DMS53 (cell line): ENCODE results near the gene CNNM1.

Source experiments
- DNase-seq: peaks from one replicate; lab custom pipeline; 2025; lab: John Stamatoyannopoulos, UW

The CNNM1 gene

DNA sequence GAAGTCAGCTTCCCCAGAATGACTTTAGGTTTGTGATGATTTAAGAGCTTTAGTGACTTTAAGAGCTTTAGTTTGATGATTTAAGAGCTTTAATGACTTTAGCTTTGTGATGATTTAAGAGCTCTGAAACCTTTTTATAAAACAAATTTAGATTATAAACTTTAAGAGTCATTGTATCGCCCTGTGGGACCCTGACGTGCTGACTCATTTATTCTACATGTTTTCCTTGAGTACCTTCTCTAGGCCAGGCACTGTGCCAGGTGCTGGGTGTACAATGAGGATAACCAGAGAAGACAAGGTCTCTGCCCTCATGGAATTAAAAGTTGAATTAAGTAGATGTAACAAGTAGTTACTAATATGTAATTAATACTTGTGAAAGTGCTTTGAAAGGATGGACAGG, 45.4 kb downstream of the CNNM1 start:
- DNase-seq: peak; percentile 19

DNA sequence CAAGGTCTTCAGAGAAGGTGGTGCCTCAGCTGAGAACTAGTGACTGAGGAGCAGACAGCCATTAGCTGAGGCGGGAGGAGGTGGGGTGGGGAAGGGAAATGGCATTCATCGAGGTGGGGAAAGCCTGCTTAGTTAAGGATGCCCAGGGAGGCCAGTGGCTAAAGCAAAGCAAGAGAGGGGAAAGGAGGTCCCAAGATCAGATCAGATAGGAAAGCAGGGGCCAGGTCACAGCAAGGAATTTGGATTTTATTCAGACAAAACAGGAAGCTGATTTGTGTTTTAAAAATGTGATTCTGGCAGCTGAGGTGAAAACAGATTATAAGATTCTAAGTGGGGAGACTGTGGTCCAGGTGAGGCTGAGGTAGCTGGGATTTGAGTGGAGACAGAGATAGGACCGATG, 45.8 kb downstream of the CNNM1 start:
- DNase-seq: no peak

DNA sequence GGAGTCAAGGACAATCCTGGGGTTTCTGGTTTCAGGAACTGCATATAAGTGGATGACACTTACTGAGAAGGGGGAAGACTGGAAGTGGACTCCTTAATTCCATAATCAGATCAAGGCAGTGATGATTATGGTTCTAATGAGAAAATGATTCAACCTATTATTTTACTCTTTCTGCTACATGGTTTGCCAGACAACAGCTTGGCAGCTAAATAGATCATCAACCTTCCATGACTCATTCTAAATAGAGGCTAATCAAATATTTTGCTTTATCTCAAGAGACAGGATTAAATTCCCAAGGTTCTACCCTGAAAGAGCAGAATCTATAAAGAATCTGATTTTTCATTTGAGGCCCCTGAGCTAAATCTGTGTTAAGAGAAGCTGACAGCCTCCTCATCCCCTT, 46.3 kb downstream of the CNNM1 start:
- peak; percentile 39 for DNase-seq

DNA sequence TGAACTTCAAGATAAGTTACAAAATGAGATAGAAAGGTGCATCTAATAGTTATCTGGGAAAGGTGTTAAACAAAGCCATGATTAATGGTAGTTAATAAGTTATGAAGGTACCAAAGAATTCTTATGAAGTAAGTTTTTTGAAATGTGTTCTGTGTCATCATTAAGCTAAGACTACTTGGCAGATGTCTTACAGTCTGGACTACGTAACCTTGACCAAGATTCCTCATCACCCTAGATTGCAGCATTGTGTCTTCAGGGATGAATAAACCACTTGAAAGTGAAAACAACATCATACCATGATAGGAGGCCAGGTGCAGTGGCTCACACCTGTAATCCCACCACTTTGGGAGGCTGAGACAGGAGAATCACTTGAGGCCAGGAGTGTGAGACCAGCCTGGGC, 53.0 kb downstream of the CNNM1 start:
- DNase-seq: no peak

DNA sequence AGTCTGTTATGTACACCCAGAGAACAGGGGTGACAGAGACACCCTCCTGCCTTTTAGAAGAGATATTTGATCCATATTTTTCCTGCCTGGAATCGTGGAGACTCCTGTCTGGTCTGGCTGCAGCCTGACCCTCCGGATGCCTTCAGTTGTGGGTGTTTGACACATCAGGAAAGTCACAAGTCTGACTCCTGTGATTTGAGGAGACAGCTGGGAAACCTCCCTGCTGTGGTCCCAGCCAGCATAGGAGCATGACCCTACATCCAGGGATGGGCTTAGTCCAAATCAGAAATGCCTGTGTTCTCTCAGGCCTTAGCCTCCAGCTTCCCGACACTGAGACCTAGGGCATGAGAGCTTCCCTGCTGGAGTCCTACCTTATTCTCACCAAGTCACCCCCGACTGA, 57.9 kb downstream of the CNNM1 start:
- no peak for DNase-seq

DNA sequence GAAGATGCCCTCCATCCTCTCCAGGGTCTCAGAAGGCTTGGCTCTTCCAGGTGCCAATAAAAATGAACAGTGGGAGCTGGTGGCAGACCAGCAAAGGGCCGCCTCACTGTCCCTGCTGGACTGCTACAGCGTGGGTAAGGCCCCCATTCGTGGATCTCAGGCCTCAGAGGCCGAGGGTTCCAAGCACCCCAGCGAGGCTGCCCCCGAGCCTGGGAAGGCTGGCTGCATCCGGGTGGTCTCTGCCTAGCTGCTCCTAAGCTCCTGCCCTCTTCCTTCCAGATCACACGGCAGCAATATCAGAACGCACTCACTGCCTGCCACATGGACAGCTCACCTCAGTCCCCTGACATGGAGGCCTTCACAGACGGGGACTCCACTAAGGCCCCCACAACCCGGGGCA, 58.4 kb downstream of the CNNM1 start:
- no peak for DNase-seq

DNA sequence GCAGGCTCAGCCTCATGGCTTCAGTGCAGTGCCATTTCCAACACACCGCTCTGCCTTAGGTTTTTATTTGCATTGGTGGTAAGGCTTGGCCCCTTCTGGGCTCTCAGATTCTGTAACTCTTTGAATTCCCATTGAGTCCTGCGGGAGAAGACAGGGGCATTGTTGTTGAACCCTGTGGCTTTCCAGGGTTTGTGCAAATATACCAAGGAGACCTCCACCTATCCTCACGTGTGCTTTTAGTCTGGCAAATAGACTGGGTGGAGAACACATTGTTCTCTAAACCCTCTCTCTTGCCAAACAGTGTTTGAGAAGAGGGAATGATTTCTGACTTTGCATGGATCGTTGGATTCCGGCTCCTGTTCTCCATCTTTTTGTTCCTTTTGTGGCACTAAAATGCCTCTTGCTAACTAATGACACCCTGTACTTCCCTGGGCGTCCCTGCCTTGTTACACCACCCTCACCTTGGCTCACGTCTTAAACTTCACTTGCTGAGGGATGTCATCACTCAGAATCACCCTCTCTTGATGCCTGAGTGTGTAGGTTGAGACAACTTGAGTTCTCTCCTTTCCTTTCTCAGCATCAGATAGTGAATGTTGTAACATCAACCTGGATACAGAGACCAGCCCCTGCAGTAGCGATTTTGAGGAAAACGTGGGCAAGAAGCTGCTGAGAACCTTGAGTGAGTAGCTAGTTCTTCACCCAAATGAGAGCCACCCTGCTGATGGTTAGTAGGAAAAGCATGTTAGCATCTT, 60.7 kb downstream of the CNNM1 start:
- no peak for DNase-seq

DNA sequence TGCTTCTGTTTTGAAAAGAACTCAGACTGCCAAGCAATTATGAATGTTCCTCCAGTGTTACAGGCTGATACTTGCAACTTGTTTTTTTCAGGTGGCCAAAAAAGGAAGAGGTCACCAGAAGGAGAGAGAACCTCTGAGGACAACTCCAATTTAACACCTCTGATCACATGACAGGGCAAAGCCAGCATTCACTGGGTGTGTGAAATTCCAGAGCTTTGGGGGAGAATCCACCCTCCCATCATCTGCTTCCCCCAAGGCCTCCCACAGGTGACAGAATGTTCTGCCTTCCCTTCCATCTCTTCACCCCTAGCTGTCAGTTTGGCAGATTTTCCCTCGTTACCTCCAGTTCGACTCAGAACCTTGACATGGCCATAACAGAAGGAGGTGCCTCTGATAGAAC, 62.2 kb downstream of the CNNM1 start:
- no peak for DNase-seq

DNA sequence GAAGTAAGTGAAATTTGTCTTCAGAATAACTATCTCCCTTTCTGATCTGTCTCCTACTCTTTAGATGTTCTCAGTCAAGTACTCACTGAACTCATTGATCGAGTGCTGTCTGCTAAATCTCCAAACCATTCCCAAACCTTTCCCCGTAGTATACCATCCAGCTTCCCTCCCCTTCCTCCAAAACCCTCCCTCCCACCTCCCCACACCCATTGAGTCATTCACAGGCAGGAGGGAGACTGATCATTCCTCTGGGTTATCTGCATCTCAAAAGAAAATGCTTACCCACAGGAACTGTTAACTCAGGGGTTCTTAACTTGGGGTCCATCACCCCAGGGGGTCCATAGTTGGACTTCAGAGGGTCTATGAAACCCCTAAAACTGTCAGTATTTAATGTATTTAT, 63.9 kb downstream of the CNNM1 start:
- DNase-seq: no peak

DNA sequence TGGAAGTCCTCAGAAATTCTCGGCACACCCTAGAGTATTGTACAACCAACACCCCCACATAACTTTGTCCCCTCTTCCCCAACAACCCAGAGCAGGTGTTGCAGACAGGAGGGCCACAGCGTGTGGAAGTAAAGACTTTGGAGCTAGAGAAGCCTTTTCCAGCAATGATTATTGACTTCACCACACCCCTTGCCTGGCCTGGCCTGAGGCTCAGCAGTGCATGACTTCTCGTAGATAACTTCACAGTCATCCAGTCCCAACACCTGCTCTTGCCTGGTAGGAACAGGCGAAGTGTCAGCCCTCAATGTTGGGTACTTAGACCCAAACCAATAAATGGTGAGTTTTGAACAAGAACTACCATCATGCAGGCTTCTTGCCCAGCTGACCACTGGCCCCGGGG, 64.5 kb downstream of the CNNM1 start:
- DNase-seq: peak; percentile 41

DNA sequence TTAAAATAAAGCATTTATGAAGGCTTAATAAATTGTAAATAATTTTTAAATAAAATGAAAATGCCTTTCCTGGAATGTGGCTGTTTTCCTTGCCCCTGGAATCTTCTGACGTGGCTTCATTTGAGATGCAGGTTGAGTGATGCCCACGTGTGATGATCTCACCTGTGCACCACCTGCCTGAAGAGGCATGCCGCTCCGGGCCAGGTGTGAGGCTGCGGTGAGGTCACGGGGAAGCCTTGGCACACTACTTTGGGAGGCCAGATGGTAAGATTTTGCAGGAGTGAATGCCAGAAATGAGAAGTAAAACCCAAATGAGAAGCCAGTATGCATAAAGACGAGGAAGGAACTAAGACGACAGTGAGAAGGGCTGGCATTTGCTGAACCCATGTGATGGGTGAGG, 65.1 kb downstream of the CNNM1 start:
- peak; percentile 91 for DNase-seq

DNA sequence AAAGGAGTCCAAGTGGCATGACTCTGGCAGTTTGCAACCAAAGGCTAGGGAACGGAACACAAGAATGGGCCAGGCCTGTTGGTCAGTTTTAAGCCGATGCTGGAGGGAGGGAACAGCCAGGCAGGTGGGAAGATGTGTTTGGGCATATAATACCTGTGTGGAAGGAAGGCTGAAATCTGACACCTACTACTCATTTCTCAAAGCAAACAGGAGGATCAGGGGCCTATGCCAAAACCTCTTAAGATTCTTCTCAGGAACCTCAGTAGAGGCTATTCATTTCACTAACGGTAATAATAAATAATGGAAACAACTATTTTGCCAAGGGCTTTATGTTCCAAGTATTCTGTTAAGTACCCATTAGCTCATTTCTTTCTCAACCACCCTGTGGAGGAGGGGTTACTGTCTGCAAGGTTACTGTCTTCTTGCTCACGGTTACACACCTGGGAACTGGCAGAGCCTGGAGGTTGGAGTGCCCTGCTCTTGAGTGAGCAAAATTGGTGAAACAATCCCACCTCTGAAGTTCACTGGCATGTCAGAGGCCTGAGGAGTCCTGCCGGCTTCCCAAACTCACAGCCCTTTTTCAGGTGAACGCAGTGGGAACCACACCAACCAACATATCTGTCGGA, 65.7 kb downstream of the CNNM1 start:
- DNase-seq: peak; percentile 76

DNA sequence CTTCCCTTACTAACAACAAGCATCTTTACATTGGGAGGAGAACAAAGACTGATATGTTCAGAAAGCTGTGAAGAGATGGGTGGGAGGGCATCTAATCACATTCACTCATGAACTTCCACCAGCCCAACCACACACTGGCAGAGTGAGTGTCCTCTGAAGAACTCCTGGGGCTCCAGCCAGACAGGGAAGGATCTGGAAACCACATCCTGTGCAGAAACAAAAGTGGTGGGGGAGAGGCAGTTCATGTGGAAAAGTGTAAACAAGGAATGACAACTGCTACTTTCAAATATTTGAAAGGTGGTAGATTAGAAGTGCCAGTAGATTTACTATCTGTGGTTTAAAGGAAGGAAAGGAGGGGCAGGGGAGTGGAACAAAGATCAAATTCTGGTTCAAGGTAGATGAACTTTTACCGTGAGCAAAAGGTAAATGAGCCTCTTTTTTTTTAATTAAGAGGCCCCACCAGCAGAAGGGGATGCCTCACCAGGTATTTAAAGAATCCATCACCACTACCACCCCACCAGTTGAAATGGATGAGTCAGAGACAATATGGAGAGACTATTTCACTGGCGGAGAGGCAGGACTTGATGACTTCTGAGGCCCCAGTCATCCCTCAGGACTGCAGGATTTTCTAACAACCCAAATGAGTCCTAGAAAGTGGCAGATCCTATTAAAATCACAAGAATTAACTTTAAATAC, 66.7 kb downstream of the CNNM1 start:
- DNase-seq: peak; percentile 82

DNA sequence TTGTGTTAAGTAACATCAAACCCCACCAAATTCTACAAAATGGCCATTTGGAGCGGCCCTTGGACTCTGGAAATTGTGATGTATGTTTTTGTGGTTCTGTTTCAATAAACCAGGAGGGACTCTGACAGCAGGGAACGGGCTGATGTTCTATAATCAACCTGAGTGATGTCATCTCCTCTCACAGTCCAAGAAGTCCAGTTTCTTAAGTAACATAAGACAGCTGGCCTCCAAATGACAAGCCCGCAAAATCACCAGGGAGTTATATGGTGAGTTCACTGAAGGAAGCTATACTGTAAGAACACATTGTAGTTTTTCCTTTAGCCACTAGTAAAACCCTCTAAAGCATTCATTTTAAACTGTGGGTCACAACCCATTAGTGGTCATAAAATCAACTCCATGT, 67.3 kb downstream of the CNNM1 start:
- peak; percentile 23 for DNase-seq

DNA sequence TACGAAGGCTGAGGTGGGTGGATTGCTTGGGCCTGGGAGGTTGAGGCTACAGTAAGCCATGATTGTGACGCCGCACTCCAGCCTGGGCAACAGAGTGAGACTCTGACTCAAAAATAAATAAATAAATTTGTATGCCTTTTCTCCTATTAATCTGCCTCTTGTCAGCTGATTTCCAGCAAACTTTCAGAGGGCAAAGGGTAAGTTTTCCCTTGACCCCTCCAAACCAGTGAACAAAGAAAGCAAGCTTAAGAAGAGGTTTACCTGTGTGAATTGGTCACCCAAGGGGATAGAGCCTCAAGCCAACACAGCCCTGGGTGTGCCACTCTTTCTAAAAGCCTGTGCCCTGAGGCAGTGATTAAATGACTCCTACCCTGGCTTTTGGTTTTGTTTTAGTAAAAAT, 70.5 kb downstream of the CNNM1 start:
- no peak for DNase-seq

DNA sequence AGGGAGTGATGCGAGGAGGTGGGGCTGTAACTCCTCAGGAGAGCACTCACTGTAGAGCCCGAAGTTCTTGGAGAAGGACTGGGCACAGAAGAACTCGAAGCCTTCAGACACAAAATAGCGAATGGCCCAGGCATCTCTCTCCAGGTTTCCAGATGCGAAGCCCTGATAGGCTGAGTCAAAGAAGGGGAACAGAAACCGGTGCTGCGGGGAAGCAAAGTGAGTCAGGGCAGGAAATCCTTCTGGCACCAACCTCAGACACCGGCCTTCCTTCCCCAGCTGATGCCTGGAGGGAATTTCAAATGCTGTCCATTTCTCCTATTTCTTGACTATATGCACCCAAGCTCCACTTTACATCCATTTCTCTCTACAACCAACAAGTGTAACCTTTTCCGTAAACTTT, 74.5 kb downstream of the CNNM1 start:
- no peak for DNase-seq

DNA sequence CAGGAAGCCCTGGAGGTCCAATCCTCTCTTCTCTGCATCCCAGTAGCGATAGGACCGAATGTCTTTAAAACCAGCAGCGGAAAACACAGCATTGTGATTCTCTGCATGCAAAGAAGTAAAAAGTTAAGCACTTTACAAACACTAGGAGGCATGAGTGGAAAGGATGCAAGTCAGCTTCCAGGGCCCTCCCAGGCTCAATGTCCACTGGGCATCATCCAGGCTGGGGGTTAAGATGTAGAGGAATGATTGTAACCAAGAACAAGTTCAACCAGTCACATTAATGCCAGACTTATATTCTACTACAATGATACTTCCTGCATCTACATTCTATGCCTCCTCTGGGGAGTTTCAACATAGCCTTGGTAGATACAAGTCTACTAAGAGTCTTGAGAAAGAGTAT, 77.0 kb downstream of the CNNM1 start:
- no peak for DNase-seq

DNA sequence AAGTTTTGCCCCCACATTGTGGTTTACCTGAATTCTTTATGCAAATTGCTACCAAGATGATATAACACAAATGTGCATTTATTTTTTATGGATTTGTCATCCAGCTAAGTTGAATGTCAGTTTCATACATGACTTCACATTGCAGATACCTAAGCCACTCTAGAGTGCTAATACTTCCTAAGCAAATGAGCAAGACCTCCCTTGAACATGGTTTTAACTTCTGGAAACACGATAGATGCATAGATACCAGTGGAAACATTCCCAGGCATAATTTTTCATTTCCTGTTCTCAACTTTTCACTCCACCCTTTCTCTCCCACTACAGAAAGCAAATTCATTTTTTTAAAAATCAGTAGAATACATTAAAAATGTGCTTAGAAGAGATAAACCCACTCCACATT, 81.0 kb downstream of the CNNM1 start:
- DNase-seq: no peak

DNA sequence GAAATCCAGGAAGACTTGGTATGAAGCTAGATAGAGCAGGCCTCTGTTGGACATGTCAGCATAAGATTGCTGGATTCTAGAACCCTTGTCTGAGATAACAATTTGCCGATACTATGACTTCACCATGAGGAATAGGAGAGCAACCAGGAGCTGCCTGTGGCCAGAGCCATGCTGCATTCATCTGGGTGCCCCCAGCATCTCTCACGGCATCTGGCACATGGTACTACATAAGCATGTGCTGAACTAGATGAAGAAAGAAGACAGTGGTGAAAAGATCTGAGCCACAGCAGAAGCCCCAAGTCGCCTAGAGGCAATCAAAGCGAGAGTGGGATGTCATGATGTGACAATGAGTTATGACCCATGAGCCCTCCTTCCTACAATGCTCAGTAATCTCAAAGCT, 81.7 kb downstream of the CNNM1 start:
- no peak for DNase-seq

DNA sequence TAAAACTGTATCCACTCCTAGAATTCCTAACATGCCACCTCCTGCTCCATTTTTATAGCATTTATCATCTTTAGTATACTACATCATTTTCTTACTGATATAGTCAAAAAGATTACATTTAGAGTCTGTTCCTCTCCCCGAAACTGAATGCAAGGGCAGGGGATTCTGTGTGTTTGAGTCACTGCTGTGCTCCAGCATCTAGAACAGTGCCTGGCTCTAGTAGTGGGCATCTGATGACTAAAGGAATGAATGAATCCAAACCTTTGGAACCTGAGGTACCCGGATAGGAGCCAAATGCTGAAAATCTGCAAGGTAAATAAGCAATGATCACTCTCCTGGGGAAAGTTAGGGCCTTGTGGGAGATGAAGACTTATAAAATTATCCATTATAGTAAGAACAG, 82.4 kb downstream of the CNNM1 start:
- DNase-seq: no peak

DNA sequence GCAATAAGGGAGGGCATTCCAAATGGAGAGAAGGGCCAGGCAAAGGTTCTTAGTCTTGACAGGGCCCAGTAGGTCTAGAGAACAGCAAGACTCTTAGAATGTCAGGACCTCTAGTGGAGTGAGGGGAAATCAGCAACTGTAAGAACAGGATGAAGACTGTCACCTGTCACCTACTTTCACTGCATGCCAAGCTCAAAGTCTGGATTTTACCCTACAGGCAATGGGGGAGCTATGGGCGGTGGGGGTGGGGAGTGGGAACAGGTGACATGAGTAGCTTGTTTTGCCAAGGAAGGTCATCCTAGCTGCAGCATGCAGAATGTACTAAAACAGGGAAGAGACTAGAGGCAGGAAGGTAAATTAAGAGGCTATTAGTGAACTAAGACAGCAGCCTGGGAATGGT, 82.9 kb downstream of the CNNM1 start:
- DNase-seq: no peak

DNA sequence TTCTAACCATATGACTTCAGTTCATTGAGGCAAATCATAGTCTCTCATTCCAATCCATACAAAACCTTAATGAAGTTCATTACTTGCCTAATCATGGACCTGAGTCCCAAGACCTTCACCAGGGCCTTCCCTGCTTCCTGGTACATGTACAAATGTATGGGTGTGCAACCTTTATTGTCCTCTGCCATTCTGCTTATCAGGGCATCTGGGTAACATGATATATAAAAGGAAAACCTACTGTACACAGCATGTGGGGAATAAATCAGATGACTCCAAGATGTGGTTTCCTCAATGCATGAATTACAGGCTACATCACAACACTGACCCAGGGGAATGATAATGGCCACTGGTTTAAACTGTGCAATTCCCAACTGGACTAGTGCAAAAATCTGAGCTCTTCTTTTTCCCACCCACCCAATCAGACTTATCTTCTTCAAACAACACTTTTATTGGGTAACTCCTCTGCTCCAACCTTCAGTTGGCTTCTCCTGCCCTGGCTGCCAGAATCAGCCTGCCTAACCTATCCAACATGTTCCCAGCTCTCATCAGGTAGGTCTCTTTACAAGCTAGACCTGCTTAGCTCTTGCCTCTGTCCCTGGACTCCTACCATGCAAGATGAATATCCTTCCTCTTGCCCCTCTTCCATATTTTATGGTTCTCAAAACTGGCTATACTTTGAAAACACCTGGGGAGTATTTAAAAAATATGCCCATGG, 89.9 kb downstream of the CNNM1 start:
- DNase-seq: no peak

DNA sequence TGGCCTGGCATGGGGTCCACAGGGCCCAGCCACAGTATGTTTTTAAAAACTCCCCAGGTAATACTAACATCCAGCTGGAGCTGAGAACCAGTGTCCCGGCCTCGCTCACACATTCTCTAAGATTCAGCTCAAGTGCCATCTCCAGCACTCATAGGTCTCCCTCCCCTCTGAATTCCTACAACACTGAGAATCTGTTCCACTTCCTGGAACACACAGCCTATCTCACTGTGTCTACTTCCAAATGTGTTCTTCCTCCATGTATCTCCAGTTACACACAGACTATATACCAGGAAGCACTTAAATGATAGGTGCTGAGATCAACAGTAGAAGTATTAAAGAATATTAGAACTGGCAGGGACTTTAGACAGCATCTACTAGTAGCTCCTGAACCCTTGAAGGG, 90.5 kb downstream of the CNNM1 start:
- DNase-seq: no peak
